HG03575 (cell line): ENCODE measurements around the gene HDAC1.

ENCODE experiments used
- ATAC-seq: cut with Tn5 transposase; IDR thresholded peaks from one replicate; pipeline ENCODE4 v1.9.1; 2021; ENCODE audit not compliant: unreplicated experiment, insufficient number of reproducible peaks, low FRiP score; ENCODE audit errors: extremely low read depth

HDAC1 gene

DNA sequence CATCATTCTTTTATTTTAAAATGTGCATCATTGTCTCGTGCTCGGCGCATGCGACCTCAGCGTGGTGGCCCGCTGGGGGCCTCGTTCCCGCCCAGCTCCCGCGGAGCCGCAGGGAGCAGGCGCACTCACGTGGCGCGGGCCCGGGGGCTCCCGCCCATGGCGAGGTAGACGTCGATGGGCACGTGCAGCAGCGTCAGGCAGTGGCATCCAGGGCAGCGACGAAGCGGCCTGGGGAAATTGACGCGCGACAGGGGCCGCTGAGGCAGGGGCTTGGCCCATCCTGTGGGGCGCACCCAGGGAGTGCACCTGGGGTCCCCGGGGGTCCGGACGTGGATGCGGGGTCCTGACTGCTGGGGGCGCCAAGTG lies 69.4 kb downstream of the HDAC1 start:
- ATAC-seq: no peak

- ATAC-seq: no peak
Observed at GRCh38 chr1:32361674-32362473, 70.0 kb downstream of the HDAC1 start.

GRCh38 chr1:32362474-32363313 lies 70.8 kb downstream of the HDAC1 start, which contains the start of the genes FAM229A and TSSK3:
Gene FAM229A, minus strand, starts transcription at chr1:32362485. Its CDS starts 394 bp downstream, at chr1:32362091.
Gene TSSK3, plus strand, starts transcription at chr1:32362539. Its CDS starts 163 bp downstream, at chr1:32362702.
- ATAC-seq: no peak

GRCh38 chr1:32363713-32364112 lies 71.8 kb downstream of the HDAC1 start:
- ATAC-seq: no peak

GRCh38 chr1:32364836-32365235 lies 73.0 kb downstream of the HDAC1 start:
- ATAC-seq: no peak

GRCh38 chr1:32365445-32365844 lies 73.6 kb downstream of the HDAC1 start:
- no peak for ATAC-seq

GRCh38 chr1:32367912-32368635 lies 76.2 kb downstream of the HDAC1 start:
- no peak for ATAC-seq

DNA sequence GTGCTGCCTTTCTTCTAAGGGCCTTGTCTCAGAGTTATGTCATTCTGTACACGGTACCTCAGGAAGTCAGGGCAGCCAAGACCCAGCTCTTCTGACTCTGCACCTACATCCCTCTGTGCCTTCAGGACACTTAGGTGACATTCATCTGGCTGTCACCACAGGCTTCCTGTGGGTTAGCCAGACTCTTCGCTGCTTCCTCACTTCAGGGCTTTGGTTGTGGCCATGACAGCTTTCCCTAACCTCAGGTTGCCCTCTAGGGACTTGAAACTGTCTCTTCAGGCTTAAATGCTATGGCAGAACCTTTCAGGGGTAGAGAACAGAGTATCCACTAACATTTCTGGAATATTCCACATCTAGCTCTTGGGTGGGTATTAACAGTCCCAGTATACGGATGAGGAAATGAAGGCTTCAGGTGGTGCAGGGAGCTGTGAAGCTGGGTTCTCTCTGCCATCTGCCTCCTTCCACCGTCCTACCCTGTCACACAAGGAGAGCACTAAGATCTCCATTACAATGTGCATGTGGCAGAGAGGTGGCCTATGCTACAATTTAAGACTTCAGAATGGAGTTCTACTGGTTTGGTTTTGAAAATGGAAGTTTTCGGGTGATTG lies 80.4 kb downstream of the HDAC1 start:
- no peak for ATAC-seq

GRCh38 chr1:32373996-32374592 lies 82.2 kb downstream of the HDAC1 start:
- ATAC-seq: no peak

- no peak for ATAC-seq
Observed at GRCh38 chr1:32376199-32376598, 84.3 kb downstream of the HDAC1 start.

DNA sequence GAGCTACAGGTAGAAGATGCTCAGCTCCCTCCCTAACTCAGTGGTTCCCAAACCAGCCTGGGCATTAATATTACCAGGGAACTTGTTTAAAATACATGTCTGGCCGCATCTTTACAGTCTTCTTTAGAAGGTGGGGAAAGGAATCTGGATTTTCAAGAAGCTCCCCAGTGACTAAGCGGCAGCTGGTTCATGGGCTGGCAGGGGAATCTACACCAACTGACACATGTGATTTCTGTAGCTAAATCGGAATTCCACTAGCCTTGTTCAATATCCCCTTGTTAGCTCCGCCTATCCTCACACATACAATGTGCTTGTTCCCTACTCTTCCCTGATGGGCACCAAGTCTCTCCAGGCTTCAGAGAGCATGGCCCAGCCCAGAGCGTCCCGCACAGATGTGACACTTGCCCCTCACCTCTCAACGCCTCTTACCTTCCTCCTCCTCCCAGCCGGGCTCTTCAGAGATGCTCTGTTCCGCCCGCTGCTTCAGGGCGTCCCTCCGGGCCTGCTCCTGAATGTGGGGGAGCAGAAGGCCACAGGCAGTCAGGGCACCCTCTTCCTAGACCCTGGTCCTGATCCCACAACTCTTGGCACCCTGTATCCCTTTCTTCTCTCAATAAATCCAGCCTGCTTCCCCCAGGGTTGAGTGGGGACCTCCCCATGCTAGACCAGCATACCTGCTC lies 85.8 kb downstream of the HDAC1 start:
- no peak for ATAC-seq

GRCh38 chr1:32380057-32380456 lies 88.2 kb downstream of the HDAC1 start:
- no peak for ATAC-seq
